Trophoblast cell (in vitro differentiated cells and primary cell): ENCODE results near the gene NMUR1.

Experiments used
- DNase-seq, 2 donors: peaks; one replicate each; pipeline ENCODE4 v3.0.0-alpha.2; 2016
- H2AFZ ChIP-seq: 2 replicates; pipeline ENCODE4 v1.6.1; 2013; ENCODE audit warnings: low read length, moderate library complexity, mild to moderate bottlenecking; ENCODE audit not compliant: insufficient read depth, poor library complexity
- H2AK5ac ChIP-seq: 2 replicates; pipeline ENCODE4 v1.6.1; 2013; ENCODE audit warnings: mild to moderate bottlenecking, low read length
- H2BK120ac ChIP-seq: 2 replicates; pipeline ENCODE4 v1.6.1; 2013; ENCODE audit warnings: low read length, mild to moderate bottlenecking, moderate library complexity; ENCODE audit not compliant: insufficient read depth, poor library complexity
- H2BK12ac ChIP-seq: 2 replicates; pipeline ENCODE4 v1.6.1; 2013; ENCODE audit warnings: mild to moderate bottlenecking, low read length, moderate library complexity
- H2BK5ac ChIP-seq: 2 replicates; pipeline ENCODE4 v1.6.1; 2013; ENCODE audit warnings: low read length, low read depth, moderate library complexity, mild to moderate bottlenecking; ENCODE audit not compliant: poor library complexity
- H3K14ac ChIP-seq: 2 replicates; pipeline ENCODE4 v1.6.1; 2013; ENCODE audit warnings: mild to moderate bottlenecking, low read length
- H3K18ac ChIP-seq: 2 replicates; pipeline ENCODE4 v1.6.1; 2013; ENCODE audit warnings: mild to moderate bottlenecking, low read length
- H3K23ac ChIP-seq: 2 replicates; pipeline ENCODE4 v1.6.1; 2013; ENCODE audit warnings: low read length
- H3K27ac ChIP-seq: 2 replicates; pipeline ENCODE4 v1.5.1; 2013; ENCODE audit warnings: low read depth, mild to moderate bottlenecking, inconsistent platforms, low read length, moderate library complexity
- H3K27me3 ChIP-seq: 2 replicates; pipeline ENCODE4 v1.6.1; 2013; ENCODE audit warnings: inconsistent platforms, mild to moderate bottlenecking, low read length, moderate library complexity; ENCODE audit not compliant: insufficient read depth
- H3K36me3 ChIP-seq, 2 experiments: 1 replicate in 1 of 2; 2 replicates in 1 of 2; pipeline ENCODE4 v1.6.1; 2013; ENCODE audit warnings: low read length in 2 of 2, mild to moderate bottlenecking in 2 of 2, moderate library complexity in 1 of 2; ENCODE audit not compliant: insufficient read depth in 2 of 2, control insufficient read depth in 1 of 2
- H3K4ac ChIP-seq: 2 replicates; pipeline ENCODE4 v1.6.1; 2013; ENCODE audit warnings: low read depth, mild to moderate bottlenecking, low read length, moderate library complexity
- H3K4me1 ChIP-seq, 2 experiments: 1 replicate in 1 of 2; 2 replicates in 1 of 2; pipeline ENCODE4 v1.6.1; 2013; ENCODE audit warnings: low read length in 2 of 2, mild to moderate bottlenecking in 2 of 2, moderate library complexity in 1 of 2; ENCODE audit not compliant: insufficient read depth in 2 of 2, control insufficient read depth in 1 of 2
- H3K4me2 ChIP-seq: 2 replicates; pipeline ENCODE4 v1.6.1; 2013; ENCODE audit warnings: inconsistent platforms, mild to moderate bottlenecking, low read length, moderate library complexity
- H3K4me3 ChIP-seq: 2 replicates; pipeline ENCODE4 v1.5.1; 2013; ENCODE audit warnings: mild to moderate bottlenecking, low read depth, low read length, inconsistent platforms
- H3K79me1 ChIP-seq: one replicate; pipeline ENCODE4 v1.6.1; 2013; ENCODE audit warnings: low read length
- H3K79me2 ChIP-seq: 2 replicates; pipeline ENCODE4 v1.6.1; 2013; ENCODE audit warnings: low read length, mild to moderate bottlenecking; ENCODE audit not compliant: control insufficient read depth, insufficient read depth, poor library complexity
- H3K9ac ChIP-seq: 2 replicates; pipeline ENCODE4 v1.6.1; 2013; ENCODE audit warnings: mild to moderate bottlenecking, low read length
- H3K9me3 ChIP-seq: 2 replicates; pipeline ENCODE4 v1.6.1; 2013; ENCODE audit warnings: low read depth, mild to moderate bottlenecking, control low read depth, inconsistent platforms, low read length; ENCODE audit not compliant: insufficient read depth
- H4K12ac ChIP-seq: 2 replicates; pipeline ENCODE4 v1.6.1; 2013; ENCODE audit warnings: low read depth, mild to moderate bottlenecking, low read length, moderate library complexity
- H4K8ac ChIP-seq: 2 replicates; pipeline ENCODE4 v1.6.1; 2013; ENCODE audit warnings: low read depth, mild to moderate bottlenecking, low read length, moderate library complexity
- H4K91ac ChIP-seq: one replicate; pipeline ENCODE4 v1.6.1; 2013; ENCODE audit warnings: low read depth, mild to moderate bottlenecking, low read length, moderate library complexity
- WGBS: extraction: QIAGEN DNeasy Blood & Tissue Kit; methylation state at CpG from one replicate; pipeline ENCODE4 v1.1.7; 2013; ENCODE audit warnings: missing lambda C conversion rate; ENCODE audit not compliant: insufficient read length, insufficient coverage; ENCODE audit errors: extremely low coverage; 5-methylcytosine and 5-hydroxymethylcytosine counted together

Gene NMUR1

DNA sequence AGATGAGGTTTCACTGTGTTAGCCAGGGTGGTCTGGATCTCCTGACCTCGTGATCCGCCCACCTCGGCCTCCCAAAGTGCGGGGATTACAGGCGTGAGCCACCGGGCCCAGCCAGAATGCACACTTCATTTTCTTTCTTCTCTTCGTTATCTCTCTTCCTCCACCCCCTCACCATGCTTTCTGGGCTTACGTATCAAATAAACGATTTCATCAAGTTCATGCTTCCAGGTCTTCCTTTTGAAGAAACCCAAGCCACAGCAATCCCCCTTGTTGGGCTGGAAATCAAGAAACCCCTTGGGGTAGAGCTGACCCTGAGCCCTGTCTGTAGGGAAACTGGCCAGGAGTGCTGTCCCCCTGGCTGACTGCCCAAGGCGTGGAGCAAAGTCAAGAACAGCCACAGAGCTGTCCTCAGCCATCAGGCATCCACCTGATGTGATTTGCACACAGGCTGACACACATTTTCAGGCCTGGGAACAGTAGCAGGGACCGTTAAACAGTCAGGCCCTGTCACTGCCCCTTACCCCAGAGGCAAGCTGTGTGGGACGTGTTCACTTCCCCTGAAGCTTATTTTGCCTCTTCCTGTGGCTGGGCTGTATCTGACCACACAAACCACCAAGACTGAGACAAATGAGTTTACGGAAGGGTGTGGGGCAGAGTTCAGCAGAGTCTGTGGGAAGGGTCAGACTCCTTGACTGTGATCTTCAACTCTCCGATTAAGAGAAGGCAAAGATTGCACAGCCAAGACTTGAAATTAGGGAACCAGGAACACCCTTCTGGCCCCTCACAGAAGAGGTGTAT lies 15.1 kb upstream of the NMUR1 start:
- H3K36me3 ChIP-seq = no peaks in the 10 kb centered on the region
- 100% methylated on average over 3 of the region's 14 CpGs for WGBS

GRCh38 chr2:231542136-231542535 lies 11.9 kb upstream of the NMUR1 start:
- no peak overlapping the region for H3K18ac ChIP-seq
- no peak overlapping the region for H2AK5ac ChIP-seq
- H2BK120ac ChIP-seq = no peak overlapping the region
- no peak overlapping the region for H3K4me3 ChIP-seq
- no peaks in the 10 kb centered on the region for H3K36me3 ChIP-seq
- H3K9me3 ChIP-seq = peaks cover 5% of the 10 kb centered on the region
- no peak overlapping the region for H3K14ac ChIP-seq
- no peak overlapping the region for H3K4me2 ChIP-seq
- H4K91ac ChIP-seq = no peak overlapping the region
- DNase-seq = no peak
- no CpG with 5 or more reads among the region's 3 CpGs for WGBS
- no peak overlapping the region for H3K9ac ChIP-seq
- no peak overlapping the region for H3K27ac ChIP-seq
- no peak overlapping the region for H4K12ac ChIP-seq
- H3K27me3 ChIP-seq = no peaks in the 10 kb centered on the region
- H2BK5ac ChIP-seq = no peak overlapping the region
- H4K8ac ChIP-seq = no peak overlapping the region
- no peak overlapping the region for H3K4ac ChIP-seq
- no peak overlapping the region for H3K23ac ChIP-seq
- no peak overlapping the region for H2AFZ ChIP-seq
- no peaks in the 10 kb centered on the region for H3K79me2 ChIP-seq
- H2BK12ac ChIP-seq = no peak overlapping the region
- H3K4me1 ChIP-seq = peaks cover 0 to 4% of the 10 kb centered on the region in 2 experiments
- H3K79me1 ChIP-seq = no peaks in the 10 kb centered on the region

More for the DNA sequence above, 15.1 kb upstream of the NMUR1 start:
- Histone ChIP-seq H3K79me2 (no peaks in the 10 kb centered on the region), H2BK5ac (no peak overlapping the region), H3K4me1 (peaks cover 0 to 4% of the 10 kb centered on the region in 2 experiments), H3K23ac (no peak overlapping the region), H2BK12ac (no peak overlapping the region), H2AFZ (no peak overlapping the region), H3K4me2 (no peak overlapping the region), H2AK5ac (no peak overlapping the region), H2BK120ac (no peak overlapping the region), H3K14ac (no peak overlapping the region), H3K9me3 (peaks cover 5% of the 10 kb centered on the region), H3K9ac (peak overlapping the region; percentile 49), H4K12ac (no peak overlapping the region), H4K91ac (no peak overlapping the region), H3K18ac (no peak overlapping the region), H3K4ac (no peak overlapping the region), H3K27ac (no peak overlapping the region), H3K27me3 (no peaks in the 10 kb centered on the region), H3K4me3 (no peak overlapping the region), H4K8ac (no peak overlapping the region), H3K79me1 (no peaks in the 10 kb centered on the region)
- DNase-seq = peak; percentile 27 to 36

DNA sequence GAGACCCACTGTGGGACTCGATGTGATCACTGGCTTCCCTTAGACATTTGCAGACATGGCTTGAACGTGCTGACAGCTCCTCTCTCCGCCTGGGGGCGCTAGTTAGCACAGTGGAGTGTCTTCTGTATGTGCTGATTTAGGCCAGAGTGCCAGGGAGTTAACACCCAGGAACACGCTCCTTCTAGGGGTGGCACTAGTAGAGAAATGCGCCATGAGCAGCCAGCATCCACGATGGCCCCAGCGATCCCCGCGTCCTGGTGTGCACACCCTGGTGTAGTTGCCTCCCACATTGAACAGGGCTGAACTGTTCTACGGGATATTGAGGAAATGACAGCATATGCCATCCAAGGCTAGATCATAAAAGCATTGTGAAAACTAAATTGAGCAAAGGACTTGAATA lies 11.4 kb upstream of the NMUR1 start:
- Histone ChIP-seq H3K23ac (no peak overlapping the region), H4K8ac (no peak overlapping the region), H2BK12ac (no peak overlapping the region), H3K27ac (no peak overlapping the region), H4K12ac (no peak overlapping the region), H3K79me2 (no peaks in the 10 kb centered on the region), H3K4ac (no peak overlapping the region), H3K4me3 (no peak overlapping the region), H3K27me3 (no peaks in the 10 kb centered on the region), H3K9me3 (peaks cover 5% of the 10 kb centered on the region), H4K91ac (no peak overlapping the region), H2BK120ac (no peak overlapping the region), H2BK5ac (no peak overlapping the region), H3K79me1 (no peaks in the 10 kb centered on the region), H2AFZ (no peak overlapping the region), H3K14ac (no peak overlapping the region), H2AK5ac (no peak overlapping the region), H3K4me2 (no peak overlapping the region), H3K36me3 (no peaks in the 10 kb centered on the region), H3K18ac (no peak overlapping the region), H3K9ac (no peak overlapping the region), H3K4me1 (peaks cover 0 to 4% of the 10 kb centered on the region in 2 experiments)
- no CpG with 5 or more reads among the region's 11 CpGs for WGBS
- no peak for DNase-seq

- Histone ChIP-seq H3K27me3 (no peaks in the 10 kb centered on the region), H3K27ac (no peak overlapping the region), H2AK5ac (no peak overlapping the region), H3K4me3 (no peak overlapping the region), H3K14ac (no peak overlapping the region), H4K91ac (no peak overlapping the region), H3K79me1 (no peaks in the 10 kb centered on the region), H3K23ac (no peak overlapping the region), H4K12ac (no peak overlapping the region), H4K8ac (no peak overlapping the region), H3K79me2 (no peaks in the 10 kb centered on the region), H3K4ac (no peak overlapping the region), H2BK12ac (no peak overlapping the region), H3K4me2 (no peak overlapping the region), H3K9ac (no peak overlapping the region), H2BK5ac (no peak overlapping the region), H3K9me3 (peaks cover 2% of the 10 kb centered on the region), H3K4me1 (no peaks in the 10 kb centered on the region), H2BK120ac (no peak overlapping the region), H3K36me3 (no peaks in the 10 kb centered on the region), H2AFZ (no peak overlapping the region), H3K18ac (no peak overlapping the region)
- no peak for DNase-seq
- no CpG with 5 or more reads among the region's 4 CpGs for WGBS
Observed at GRCh38 chr2:231539991-231540390, 9.7 kb upstream of the NMUR1 start.
